NCI-H1105 (cell line): ENCODE results near the gene TRIM43.
"Not testable (repeated sequence)": the region's sequence is repeated elsewhere in the genome, so short reads cannot be mapped to it uniquely, and the experiment has no call there.

Experiments
- DNase-seq: peaks from one replicate; lab custom pipeline; 2025; lab: John Stamatoyannopoulos, UW

The TRIM43 gene

GRCh38 chr2:95591701-95592100, at the start of gene TRIM43:
TSS of gene TRIM43 (plus strand) at chr2:95592001. CDS start at chr2:95594024, 2,023 bp downstream.
- DNase-seq = not testable (repeated sequence)

- DNase-seq = no peak
These were observed 40.7 kb upstream of the TRIM43 start for GRCh38 chr2:95551055-95551568.

GRCh38 chr2:95552911-95553310, 38.9 kb upstream of the TRIM43 start:
- no peak for DNase-seq

- DNase-seq = no peak
These were observed 22.6 kb upstream of the TRIM43 start for GRCh38 chr2:95569170-95569569.

- DNase-seq = no peak
These were observed 17.9 kb upstream of the TRIM43 start for GRCh38 chr2:95573866-95574265.

GRCh38 chr2:95574506-95574905, 17.3 kb upstream of the TRIM43 start:
- no peak for DNase-seq

GRCh38 chr2:95575857-95576256, 15.9 kb upstream of the TRIM43 start:
- no peak for DNase-seq

GRCh38 chr2:95578539-95578938, 13.3 kb upstream of the TRIM43 start:
- DNase-seq = no peak

GRCh38 chr2:95583545-95583944, 8.3 kb upstream of the TRIM43 start:
- DNase-seq = not testable (repeated sequence)

GRCh38 chr2:95584321-95584720, 7.5 kb upstream of the TRIM43 start:
- DNase-seq = not testable (repeated sequence)

DNA sequence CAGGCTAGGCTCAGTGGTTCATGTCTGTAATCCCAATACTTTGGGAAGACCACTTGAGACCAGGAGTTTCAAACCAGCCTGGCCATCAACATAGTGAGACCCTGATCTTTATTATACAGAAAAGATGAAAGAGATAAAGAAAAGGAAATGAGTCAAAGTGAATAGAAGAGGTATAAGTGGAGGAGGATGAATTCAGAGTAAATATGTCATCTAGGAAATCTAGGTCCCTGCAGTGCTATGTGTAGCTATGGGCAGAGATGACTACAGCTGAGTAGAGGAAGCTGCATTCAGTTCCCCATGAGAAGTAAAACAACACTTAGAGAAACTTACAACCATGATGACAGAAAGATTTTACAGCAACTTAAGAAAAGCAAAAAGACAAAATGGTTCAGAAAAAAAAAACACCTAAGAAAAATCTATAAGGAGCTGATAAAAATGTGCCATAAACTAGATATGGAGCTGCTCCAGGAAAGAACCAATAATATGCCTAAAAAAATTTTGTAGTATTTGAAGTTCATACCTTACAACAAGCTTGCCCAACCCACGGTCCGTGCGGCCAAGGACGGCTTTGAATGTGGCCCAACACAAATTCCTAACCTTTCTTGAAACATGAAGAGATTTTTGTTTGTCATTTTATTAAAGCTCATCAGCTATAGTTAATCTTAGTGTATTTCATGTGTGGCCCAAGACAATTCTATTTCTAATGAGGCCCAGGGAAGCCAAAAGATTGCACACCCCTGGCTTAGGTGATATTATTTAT, 1.8 kb upstream of the TRIM43 start:
- not testable (repeated sequence) for DNase-seq

- DNase-seq = not testable (repeated sequence)
These were observed 1.2 kb downstream of the TRIM43 start for GRCh38 chr2:95592973-95593372.

DNA sequence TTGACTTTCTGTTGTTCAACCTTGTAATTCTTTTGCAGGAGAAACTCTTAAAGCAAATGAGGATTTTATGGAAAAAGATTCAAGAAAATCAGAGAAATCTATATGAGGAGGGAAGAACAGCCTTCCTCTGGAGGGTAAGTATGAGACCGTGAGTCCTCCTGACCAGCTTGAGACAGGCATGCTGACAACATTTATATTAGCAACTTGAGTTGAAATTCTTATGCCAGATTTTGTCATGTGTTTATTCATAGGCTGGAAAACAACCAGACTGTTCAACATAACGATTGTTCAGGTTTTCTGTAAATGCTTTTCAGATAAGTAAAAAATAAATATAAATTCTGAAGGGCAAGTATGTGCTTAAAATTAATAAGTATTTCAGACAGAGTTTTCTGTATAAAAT, 3.2 kb downstream of the TRIM43 start:
- not testable (repeated sequence) for DNase-seq

DNA sequence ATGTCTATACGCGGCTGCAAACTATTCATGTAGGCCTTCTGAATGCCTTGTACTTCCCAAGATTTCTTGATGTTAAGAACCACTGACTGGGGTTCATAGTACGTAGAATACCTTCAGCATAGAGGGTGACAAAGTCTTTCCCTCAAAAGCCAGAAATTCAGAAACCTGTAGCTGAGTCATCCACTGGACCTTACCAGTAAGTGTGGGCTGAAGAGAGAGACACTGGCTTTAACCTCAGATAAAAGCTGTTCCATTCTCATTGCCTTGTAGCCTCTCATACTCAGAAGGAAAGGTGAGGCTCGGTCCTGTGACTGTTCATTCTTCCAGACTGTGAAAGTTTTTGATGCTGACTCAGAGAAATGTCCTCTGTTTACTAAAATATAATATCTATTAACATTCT, 9.5 kb downstream of the TRIM43 start:
- DNase-seq = not testable (repeated sequence)

- not testable (repeated sequence) for DNase-seq
These were observed 10.3 kb downstream of the TRIM43 start for GRCh38 chr2:95602146-95602545.

- not testable (repeated sequence) for DNase-seq
These were observed 16.6 kb downstream of the TRIM43 start for GRCh38 chr2:95608356-95608755.

DNA sequence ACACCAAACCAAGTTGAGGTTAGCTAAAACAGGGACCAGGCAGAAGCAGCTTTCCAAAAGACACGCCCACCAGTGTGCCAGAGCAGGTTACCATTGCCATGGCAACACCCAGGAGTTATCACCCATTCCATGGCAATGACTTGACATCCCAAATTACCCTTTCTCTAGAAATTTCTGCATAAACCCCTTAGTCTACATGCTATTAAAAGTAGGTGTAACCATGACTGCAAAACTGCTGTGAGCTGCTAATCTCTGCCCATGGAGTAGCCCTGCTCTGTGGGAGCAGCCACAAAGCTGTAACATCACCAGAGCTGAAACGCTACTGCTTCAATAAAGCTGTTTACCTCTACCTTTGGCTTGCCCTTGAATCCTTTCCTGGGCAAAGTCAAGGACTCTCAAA, 18.0 kb downstream of the TRIM43 start:
- DNase-seq = not testable (repeated sequence)

DNA sequence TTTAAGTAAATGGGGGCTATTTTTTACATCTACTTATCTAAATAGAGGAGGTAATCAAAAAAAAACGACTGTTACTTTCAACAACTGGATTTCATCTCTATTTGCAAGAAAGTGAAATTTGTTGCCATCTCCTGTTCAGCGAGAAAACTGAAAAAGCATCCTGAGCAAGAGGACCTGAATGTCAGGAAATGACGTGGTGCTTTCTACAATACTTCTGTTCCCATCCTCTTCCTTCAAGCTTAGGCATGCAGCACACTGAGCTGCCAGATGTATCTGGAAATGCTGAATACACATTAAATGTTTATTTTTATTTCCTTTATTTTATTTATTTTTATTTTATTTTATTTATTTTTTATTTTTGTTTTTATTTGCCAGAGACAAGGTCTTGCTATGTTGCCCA, 21.2 kb downstream of the TRIM43 start:
- not testable (repeated sequence) for DNase-seq

DNA sequence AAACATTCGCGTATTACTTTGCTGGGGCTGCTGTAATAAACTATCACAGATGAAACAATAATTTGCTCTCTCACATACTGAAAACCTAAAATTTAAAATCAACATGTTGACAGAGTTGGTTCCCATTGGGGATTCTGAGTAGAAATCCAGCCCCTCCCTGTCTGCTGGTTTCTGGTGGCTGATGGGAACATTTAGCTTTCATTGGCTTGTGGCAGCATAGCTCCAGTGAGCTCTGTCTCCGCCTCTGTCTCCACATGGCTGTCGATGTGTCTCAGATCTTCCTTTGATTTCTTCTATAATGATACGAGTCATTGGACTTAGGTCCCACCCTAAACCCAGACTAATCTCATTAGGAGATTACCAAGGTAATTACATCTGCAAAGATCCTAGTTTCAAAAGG, 30.9 kb downstream of the TRIM43 start:
- DNase-seq = not testable (repeated sequence)

GRCh38 chr2:95630987-95631386, 39.2 kb downstream of the TRIM43 start:
- DNase-seq = not testable (repeated sequence)

DNA sequence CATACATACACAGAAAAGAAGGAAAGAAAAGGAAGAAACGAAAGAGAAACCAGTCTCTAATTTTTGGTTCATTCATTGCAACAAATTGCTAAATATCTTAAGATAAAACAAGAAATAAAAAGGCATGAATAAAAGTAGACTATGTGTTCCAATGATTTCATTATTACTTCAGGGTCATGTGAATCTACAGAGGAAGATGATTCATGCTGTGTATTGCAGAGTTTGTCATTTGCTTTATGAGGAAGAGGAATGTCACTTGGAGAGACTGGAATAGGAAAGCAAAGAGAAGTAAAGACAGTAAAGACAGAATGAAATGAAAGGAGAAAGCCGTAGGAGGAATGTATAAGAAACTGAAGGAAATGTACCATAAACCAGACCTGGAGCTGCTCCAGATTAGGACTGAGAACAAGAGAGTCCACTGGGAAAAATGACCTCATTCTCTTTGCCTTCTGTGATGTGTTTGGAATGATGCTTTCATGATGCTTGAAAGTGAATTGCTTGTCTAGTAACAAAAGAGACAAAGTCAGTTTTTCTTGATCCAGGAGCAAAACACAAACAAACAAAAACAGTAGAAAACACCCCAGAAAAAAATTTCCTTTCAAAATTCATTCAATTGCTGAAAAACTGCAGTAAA, 41.9 kb downstream of the TRIM43 start:
- not testable (repeated sequence) for DNase-seq

DNA sequence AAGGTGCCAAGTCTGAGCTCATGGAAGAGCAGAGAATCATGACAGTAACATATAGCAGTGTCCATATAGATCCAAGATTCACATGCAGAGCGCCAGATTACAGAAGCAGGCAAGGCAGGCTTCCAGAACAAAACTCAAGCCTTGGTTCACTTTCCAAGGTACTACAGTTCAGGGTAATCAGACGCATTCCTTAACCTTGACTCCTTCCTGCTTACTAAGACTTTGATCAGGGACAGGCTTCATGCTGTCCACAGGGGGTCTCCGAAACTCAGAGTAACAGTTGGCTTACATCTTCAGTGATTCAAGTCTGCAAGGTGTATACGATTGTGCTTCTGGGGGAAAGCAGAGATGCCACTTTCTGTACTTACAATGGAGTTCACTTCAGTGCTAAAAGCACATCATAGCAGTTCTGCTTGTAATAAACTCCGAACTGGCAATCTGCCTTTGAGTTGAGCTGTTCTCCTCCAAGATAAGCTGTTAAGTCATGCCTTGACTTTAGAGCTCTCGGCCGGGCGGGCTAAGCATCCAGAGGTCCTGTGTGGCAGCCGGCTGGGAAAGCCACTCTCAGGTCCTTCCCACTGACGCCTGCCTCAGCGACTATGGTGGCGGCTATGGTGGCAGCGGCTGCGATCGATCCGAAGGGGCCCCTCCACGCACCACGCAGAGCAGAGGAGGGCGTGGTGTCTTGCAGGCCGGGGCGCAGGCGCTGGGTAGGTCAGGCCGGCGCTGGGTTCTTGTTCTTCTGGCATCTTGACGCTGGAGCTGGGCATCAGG, 48.9 kb downstream of the TRIM43 start:
- DNase-seq = not testable (repeated sequence)

DNA sequence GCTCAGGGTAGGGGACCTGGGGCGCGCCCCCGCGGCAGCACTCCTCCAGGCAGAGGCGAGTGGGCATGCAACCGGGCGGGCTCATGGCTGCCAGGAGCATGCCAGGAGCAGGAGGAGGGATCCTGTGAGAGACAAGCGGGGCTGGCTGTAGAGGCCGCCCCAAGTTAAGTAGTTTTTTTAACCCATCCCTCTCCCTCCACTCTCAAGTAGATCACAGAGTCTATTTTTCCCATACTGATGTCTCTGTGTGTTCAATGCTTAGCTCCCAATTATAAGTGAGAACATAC, 49.4 kb downstream of the TRIM43 start:
- not testable (repeated sequence) for DNase-seq
